ENCODE data around the gene MIB2. TPM values are rescaled to one million over a fixed set of nuclear protein-coding genes. Genes with fewer than 3 reads are reported as not detected.
"Not testable (repeated sequence)": the region's sequence is repeated elsewhere in the genome, so short reads cannot be mapped to it uniquely, and the experiment has no call there.

Gene MIB2
- total RNA-seq, 2 experiments from 2014 or later, result 27.6 to 31.7 TPM

DNA sequence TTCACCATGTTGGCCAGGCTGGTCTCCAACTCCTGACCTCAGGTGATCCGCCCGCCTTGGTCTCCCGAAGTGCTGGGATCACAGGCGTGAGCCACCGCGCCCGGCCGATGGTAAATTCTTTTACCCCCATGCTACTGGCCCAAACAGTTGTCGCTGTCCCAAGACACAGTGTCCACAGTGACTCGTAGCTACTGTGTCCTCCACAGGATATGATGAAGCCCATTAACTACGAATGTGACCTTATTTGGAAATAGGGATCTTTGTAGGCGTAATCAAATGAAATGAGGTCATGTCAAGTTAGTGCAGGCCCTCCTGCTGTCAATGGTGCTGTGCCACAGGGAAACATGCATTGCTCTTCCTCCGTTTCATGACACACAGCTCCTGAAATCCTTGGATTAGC is 23.8 kb upstream of the MIB2 start:
- CTCF ChIA-PET, result no interaction called here
- DNase-seq, result no peak
- H3K9me3 Mint-ChIP-seq, result no peaks in the 10 kb centered on the region
- H3K36me3 Mint-ChIP-seq (ENCODE audit: low read depth), result no peaks in the 10 kb centered on the region
- intact Hi-C loops (cut with micrococcal nuclease), result no loop called here
- H3K27me3 Mint-ChIP-seq (ENCODE audit: low read depth), result peaks cover 2% of the 10 kb centered on the region
- H3K4me1 Mint-ChIP-seq (ENCODE audit: low read depth), result no peaks in the 10 kb centered on the region
- no peak overlapping the region for H3K27ac Mint-ChIP-seq
- H3K4me3 Mint-ChIP-seq, result no peak overlapping the region

DNA sequence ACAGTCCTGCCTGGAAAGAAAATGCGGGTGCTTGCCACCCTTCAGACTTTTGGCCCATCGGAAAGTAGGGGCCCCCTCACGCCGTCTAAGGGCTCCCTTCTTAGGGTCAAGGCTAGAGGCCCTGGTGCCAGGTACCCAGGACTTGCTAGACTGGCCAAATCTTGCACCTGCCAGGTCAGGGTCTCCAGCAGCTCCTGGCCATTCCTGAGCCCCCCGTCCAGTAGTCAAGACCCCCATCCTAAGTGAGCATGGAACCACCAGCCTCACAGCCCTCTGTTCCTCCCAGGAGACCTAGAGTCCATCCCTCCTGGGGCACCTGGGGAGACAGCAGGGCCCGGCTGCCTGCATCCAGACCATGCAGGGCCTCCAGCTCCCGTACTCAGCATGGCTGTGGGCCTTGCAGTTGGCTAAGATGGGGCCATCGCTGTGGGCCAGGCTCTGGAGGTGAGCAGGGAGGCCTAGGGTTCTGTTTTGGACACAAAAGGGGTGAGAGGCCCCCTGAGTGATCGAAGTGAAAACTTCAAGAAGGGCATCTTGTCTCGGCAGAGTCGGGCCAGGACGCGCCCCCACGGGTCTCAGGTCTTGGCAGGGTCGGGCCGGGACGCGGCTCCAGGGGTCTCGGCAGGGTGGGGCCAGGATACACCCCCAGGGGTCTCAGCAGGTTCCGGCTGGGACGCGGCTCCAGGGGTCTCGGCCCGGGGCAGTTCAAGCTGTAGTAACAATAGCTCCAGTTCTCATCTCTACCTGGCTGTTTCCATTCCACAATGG is 21.3 kb upstream of the MIB2 start:
- Mint-ChIP-seq H3K27me3 (ENCODE audit: low read depth) (peaks cover 4% of the 10 kb centered on the region), H3K4me1 (ENCODE audit: low read depth) (peaks cover 8% of the 10 kb centered on the region), H3K27ac (no peak overlapping the region), H3K36me3 (ENCODE audit: low read depth) (no peaks in the 10 kb centered on the region), H3K9me3 (no peaks in the 10 kb centered on the region), H3K4me3 (no peak overlapping the region)
- CTCF ChIA-PET, result no interaction called here
- DNase-seq, result no peak
- intact Hi-C loops (cut with micrococcal nuclease), result no loop called here

GRCh38 chr1:1594602-1595260 is 20.6 kb upstream of the MIB2 start:
- peaks cover 6% of the 10 kb centered on the region for H3K27me3 Mint-ChIP-seq (ENCODE audit: low read depth)
- intact Hi-C loops (cut with micrococcal nuclease), result no loop called here
- CTCF ChIA-PET, result interaction anchor here (0.5 kb wide), 1 partner anchor 16 kb away, joined by 3 read pairs; no protein-coding TSS in a partner anchor

DNA sequence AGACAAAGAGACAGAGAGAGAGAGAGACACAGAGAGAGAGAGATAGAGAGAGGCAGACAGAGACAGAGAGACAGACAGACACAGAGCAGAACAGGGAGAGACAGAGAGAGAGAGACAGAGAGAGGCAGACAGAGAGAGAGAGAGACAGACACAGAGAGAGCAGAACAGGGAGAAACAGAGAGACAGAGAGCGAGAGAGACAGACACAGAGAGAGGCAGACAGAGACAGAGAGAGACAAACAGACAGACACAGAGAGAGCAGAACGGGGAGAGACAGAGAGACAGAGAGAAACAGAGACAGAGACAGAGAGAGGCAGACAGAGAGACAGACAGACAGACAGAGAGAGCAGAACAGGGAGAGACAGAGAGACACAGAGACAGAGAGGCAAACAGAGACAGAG is 20.0 kb upstream of the MIB2 start:
- CTCF ChIA-PET; H3K4me3 Mint-ChIP-seq; H3K27me3 Mint-ChIP-seq (ENCODE audit: low read depth); intact Hi-C loops (cut with micrococcal nuclease); H3K4me1 Mint-ChIP-seq (ENCODE audit: low read depth); H3K36me3 Mint-ChIP-seq (ENCODE audit: low read depth); H3K27ac Mint-ChIP-seq; DNase-seq; H3K9me3 Mint-ChIP-seq: not testable (repeated sequence)

More at GRCh38 chr1:1594602-1595260, 20.6 kb upstream of the MIB2 start:
- no peak overlapping the region for H3K4me3 Mint-ChIP-seq
- no peaks in the 10 kb centered on the region for H3K9me3 Mint-ChIP-seq
- H3K4me1 Mint-ChIP-seq (ENCODE audit: low read depth), result peaks cover 10% of the 10 kb centered on the region
- H3K36me3 Mint-ChIP-seq (ENCODE audit: low read depth), result no peaks in the 10 kb centered on the region
- no peak overlapping the region for H3K27ac Mint-ChIP-seq
- DNase-seq, result no peak

DNA sequence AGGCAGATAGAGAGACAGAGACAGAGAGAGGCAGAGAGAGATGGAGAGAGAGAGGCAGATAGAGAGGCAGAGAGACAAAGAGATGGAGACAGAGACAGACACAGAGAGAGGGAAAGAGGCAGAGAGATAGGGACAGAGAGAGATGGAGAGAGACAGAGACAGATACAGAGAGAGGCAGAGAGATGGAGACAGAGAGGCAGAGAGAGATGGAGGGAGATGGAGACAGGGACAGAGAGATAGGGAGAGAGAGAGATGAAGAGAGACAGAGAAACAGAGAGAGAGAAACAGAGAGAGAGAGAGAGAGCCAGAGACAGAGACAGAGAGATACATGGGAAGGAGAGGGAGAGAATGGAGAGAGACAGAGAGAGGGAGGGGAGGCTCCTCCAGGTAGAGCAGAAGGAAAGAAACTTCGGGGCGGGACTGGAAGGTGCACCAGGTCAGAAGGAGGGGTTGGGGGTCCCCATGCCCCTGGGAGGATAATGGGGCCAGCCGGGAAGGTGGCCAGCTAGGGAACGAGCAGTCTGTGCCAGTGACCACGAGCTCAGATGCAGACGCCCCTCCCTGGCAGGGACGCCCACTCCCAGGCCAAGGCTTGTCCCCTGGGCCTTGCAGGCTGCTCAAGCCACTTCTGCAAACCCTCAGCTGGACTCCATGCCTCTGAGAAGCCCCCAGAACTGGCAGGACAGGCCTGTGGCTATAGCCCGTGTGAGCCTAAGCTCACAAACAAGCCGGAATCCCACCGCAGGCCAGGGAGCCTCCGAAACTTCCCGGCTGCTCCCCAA is 18.6 kb upstream of the MIB2 start:
- H3K27me3 Mint-ChIP-seq (ENCODE audit: low read depth), result peaks cover 6% of the 10 kb centered on the region
- no peaks in the 10 kb centered on the region for H3K9me3 Mint-ChIP-seq
- intact Hi-C loops (cut with micrococcal nuclease), result loop anchor here (2.0 kb wide), 1 partner anchor 22 kb away; the partner anchor contains the start of gene SSU72
- H3K27ac Mint-ChIP-seq, result no peak overlapping the region
- H3K4me3 Mint-ChIP-seq, result no peak overlapping the region
- DNase-seq, result no peak
- no peaks in the 10 kb centered on the region for H3K36me3 Mint-ChIP-seq (ENCODE audit: low read depth)
- H3K4me1 Mint-ChIP-seq (ENCODE audit: low read depth), result peaks cover 11% of the 10 kb centered on the region
- CTCF ChIA-PET, result interaction anchor here (1.1 kb wide), 1 partner anchor 17 kb away, joined by 5 read pairs; no protein-coding TSS in a partner anchor

DNA sequence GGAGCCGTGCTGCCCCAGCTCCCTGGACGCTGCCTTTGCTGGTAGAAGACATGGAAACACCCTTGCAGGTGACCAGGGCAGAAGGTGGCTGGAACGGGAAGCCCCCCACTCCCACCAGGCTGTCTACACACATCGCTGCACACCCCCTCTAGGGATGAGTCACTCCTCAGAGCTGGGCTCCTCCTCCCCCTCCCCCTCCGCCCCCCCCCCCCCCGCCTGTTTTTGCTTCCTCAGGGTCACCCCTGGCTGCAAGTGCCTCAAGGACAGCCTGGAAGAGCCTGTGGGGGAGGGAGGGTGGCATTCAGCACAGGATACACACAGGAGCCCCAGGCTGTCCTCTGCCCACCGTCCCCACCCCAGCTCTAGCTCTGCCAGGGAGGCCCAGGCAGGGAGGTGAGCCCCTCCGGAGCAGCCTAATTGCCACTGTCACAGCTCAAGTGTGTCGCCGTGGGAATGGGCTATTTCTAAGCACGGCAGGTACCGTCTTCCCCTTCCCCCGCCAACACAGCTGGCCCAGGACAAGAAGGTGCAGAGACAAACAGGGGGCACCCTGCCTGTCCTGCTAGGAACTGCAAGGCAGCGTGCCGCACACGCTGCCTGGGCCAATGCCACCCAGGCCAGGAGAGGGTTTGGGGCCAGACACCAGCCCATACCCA is 17.9 kb upstream of the MIB2 start:
- DNase-seq, result peak; percentile 27
- H3K36me3 Mint-ChIP-seq (ENCODE audit: low read depth), result no peaks in the 10 kb centered on the region
- H3K4me1 Mint-ChIP-seq (ENCODE audit: low read depth), result peaks cover 11% of the 10 kb centered on the region
- no peak overlapping the region for H3K27ac Mint-ChIP-seq
- H3K27me3 Mint-ChIP-seq (ENCODE audit: low read depth), result peaks cover 6% of the 10 kb centered on the region
- CTCF ChIA-PET, result interaction anchor here (0.6 to 1.1 kb wide), 2 partner anchors 17 to 230 kb away, joined by 4 to 5 read pairs; no protein-coding TSS in a partner anchor
- H3K4me3 Mint-ChIP-seq, result no peak overlapping the region
- no peaks in the 10 kb centered on the region for H3K9me3 Mint-ChIP-seq
- intact Hi-C loops (cut with micrococcal nuclease), result loop anchor here (2.0 kb wide), 1 partner anchor 23 kb away; the partner anchor contains the start of gene SSU72

DNA sequence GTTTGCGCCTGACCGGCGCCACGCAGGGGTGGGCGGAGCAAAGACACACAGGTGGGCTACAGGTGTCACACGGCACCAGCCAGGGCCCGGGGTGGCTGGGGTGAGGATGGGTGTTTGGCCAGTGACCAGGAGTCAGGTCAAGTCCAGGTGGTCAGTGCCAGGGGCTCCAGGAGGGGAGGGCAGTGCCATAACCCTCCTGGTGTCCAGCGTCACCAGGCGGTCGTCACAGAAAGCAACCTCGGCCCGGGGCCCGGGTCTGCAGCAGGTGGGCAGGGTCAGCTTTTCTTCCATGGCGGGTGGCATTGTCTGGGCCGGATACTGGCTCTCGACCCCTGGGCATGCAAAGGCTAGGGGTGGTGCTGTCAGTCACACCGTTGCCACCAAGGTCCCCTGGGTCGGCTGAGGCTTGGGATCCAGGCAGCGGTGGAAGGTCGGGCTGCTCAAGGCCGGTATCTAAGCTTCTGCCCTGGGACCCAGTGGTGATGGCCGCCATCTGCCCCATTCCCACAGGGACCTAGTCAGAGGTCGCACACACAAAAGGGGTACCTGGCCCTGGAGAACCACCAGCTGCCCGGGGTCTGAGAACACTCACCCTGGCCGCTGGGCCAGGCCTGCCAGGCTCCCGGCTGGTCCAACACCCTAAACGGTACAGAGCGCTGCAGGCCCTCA is 17.1 kb upstream of the MIB2 start:
- Mint-ChIP-seq H3K4me1 (ENCODE audit: low read depth) (peaks cover 11% of the 10 kb centered on the region), H3K4me3 (no peak overlapping the region), H3K27me3 (ENCODE audit: low read depth) (peaks cover 6% of the 10 kb centered on the region), H3K27ac (no peak overlapping the region), H3K36me3 (ENCODE audit: low read depth) (no peaks in the 10 kb centered on the region), H3K9me3 (no peaks in the 10 kb centered on the region)
- CTCF ChIA-PET, result interaction anchor here (0.6 to 1.1 kb wide), 2 partner anchors 16 to 230 kb away, joined by 4 to 5 read pairs; no protein-coding TSS in a partner anchor
- no peak for DNase-seq
- intact Hi-C loops (cut with micrococcal nuclease), result no loop called here

DNA sequence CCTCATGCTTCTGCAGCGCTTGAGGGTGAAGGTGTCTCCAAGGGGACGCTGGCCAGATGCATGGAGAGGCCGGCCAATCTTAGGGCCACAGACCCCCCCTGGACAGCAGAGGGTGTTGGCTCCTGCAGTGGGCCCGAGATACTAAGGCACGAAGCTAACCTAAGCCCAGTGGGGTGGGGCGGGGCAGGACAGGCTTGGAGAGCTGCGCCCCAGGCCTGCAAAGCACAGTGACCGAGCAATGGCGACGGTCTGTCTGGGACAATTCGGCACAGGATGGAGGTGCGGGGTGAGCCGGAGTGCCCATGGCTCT is 16.6 kb upstream of the MIB2 start:
- Mint-ChIP-seq H3K27me3 (ENCODE audit: low read depth) (peaks cover 6% of the 10 kb centered on the region), H3K36me3 (ENCODE audit: low read depth) (no peaks in the 10 kb centered on the region), H3K4me1 (ENCODE audit: low read depth) (peaks cover 11% of the 10 kb centered on the region), H3K9me3 (no peaks in the 10 kb centered on the region), H3K27ac (no peak overlapping the region), H3K4me3 (peak overlapping the region; percentile 73)
- intact Hi-C loops (cut with micrococcal nuclease), result no loop called here
- CTCF ChIA-PET, result no interaction called here
- no peak for DNase-seq

DNA sequence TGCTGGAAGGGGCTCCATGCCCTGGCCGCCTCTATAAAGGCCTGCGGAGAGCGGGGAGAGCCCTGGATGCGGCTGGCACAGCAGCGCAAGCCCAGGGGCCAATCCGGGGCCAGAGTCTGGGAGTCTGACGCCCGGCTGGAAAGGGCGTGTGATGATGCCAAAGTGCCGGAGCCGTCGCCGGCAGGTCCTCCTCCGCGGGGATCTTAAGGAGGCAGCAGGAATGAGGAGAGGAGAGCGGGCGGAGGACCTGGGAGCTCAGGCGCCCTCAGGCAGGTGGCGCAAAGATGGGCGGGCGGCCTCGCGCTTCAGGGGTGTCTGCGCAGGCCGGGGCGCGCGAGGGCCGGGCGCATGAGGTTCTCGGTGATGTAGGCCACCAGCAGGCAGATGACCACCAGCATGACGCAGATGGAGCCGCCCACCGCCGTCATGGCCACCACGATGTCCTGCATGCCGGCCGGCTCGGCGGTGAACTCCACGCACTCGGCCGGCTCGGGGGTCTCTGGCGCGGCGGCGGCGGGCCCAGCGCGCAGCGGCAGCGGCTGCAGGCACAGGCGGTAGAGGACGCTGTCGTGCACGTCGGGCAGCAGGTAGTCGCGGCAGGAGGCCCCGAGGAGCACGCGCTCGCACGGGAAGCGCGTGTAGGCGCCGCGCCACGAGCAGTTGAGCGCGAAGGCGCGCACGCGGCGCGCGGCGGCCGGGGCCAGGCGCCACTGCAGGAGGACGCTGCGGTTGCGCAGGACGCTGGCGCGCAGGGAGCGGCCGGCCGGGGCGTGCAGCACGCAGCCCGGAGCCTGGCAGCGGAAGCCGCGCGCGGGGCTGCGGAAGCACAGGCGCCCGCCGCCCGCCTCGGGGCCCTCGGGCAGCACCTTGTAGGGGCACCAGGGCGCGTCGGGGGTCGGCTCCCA is 16.0 kb upstream of the MIB2 start:
- Mint-ChIP-seq H3K9me3 (no peaks in the 10 kb centered on the region), H3K36me3 (ENCODE audit: low read depth) (no peaks in the 10 kb centered on the region), H3K27ac (no peak overlapping the region), H3K27me3 (ENCODE audit: low read depth) (peaks cover 6% of the 10 kb centered on the region), H3K4me1 (ENCODE audit: low read depth) (peaks cover 11% of the 10 kb centered on the region), H3K4me3 (peak overlapping the region; percentile 73)
- CTCF ChIA-PET, result no interaction called here
- peak; percentile 43 for DNase-seq
- intact Hi-C loops (cut with micrococcal nuclease), result no loop called here

DNA sequence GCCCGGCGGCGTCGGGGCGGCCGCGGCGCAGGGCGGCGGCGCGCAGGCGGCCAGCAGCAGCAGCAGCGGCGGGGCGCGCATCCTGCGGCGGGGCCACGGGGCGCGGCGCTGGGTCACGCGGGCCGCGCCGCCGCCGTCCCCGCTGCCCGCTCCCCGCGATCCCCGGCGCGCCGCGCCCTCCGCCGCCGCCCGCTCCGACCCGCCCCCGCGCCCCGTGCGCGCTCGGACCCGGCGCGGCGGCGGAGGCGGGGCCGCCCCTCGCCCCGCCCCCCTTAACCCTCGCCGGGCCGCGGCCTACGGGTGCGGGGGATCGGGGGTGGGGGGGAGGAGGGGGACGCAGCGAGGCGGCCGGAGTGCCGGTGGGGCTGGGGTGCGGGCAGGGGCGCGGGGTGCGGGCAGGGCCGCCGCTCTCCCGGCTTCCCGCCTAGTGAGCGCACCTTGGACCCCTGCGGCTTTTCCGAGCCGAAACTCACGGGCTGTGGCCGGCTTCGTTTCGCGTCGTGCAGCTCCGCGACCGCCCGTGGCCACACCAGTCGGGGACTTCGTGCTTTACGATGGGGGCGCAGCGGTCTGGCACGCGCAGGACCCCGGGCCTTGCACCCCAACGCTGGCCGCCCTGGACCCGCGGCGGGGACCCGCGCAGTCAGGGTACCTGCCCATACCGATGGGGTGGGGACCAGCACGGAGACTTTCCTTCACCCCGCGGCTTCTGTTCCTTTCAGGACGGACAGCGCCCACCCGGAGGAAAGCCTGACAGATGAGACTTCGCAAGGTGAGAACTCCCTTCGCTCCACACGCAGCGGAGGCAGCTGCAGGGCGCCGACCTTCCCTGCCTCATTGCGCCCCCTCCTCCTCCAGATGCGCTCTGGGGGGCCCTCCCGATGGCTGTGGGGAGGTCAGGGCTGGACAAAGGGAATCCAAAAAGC is 15.1 kb upstream of the MIB2 start, which contains the start of gene FNDC10:
Gene FNDC10 (minus strand): TSS at position 201 of the 926 bp plus-strand sequence. CDS start 120 bp downstream, at position 81.
- Mint-ChIP-seq H3K9me3 (no peaks in the 10 kb centered on the region), H3K36me3 (ENCODE audit: low read depth) (no peaks in the 10 kb centered on the region), H3K27me3 (ENCODE audit: low read depth) (peaks cover 6% of the 10 kb centered on the region), H3K4me3 (peak within 1 kb of the TSS; percentile 73), H3K27ac (no peak within 1 kb of the TSS), H3K4me1 (ENCODE audit: low read depth) (peaks cover 11% of the 10 kb centered on the region)
- intact Hi-C loops (cut with micrococcal nuclease), result no loop called here
- CTCF ChIA-PET, result no interaction called here
- DNase-seq, result no peak

Data from activated naive CD4-positive, alpha-beta T cell treated with anti-CD3 and anti-CD28 coated beads for 36 hours (primary cell).